AML-193 (cell line): Measurements from ENCODE around the gene ABR.
A peak's percentile ranks its signal among the peaks of the same experiment; 100 is the strongest.
"Not testable (repeated sequence)": the region's sequence is repeated elsewhere in the genome, so short reads cannot be mapped to it uniquely, and the experiment has no call there.

Source experiments
- DNase-seq, 2 experiments: peaks; one replicate each; lab custom pipeline; 2025; lab: John Stamatoyannopoulos, UW

Gene ABR

DNA sequence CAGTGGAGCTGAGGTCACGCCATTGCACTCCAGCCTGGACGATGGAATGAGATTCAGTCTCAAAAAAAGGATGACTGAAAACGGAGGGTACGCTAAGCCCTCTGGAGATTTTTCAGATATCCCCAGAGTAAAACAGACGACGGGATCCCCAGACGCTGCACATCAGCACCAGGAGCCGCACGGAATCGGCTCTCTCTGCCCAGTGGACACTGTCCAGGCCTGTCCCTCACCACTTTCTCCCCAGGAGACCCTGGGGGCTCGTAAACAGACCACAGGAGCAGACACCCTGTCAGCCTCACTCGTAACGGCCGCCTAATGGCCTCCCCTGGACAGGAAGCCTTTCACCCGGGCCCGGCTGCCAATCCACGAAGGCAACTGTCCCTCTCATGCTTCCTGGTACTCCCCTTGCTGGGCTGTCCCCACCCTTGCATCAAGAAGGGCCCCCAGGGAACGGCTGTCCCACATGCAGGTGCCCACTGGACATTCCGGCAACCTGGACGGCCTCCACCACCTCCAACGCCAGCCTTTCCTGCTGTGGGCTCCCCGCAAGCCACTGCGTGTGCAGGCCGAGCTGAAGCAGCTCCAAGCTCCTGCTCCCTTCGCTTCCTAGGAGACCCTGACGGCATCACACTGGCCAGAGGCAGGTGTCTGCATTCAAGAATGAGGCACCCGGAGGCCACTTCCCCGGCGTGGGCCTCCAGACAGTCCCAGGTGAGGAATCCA, 108.5 kb downstream of the ABR start:
- no peak for DNase-seq

DNA sequence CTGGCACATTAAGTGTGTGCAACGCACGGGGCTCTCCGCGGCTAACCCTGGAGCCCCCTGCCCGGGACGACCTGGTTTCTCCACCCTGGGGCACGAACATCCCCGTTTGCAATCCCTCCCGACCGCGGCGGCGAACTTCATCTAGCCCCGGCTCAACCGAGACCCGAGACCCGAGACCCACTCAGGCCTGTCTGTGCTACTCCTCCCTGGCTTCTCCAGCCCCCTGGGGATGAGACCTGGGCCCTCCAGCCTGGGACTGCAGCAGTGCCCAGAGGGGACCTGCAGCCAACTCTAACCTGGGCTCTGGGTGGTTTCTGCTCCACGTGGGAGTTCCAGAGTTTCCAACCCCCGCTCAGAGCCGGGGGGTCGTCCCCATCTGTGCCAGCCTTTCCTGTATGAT, 109.4 kb downstream of the ABR start:
- no peak for DNase-seq

DNA sequence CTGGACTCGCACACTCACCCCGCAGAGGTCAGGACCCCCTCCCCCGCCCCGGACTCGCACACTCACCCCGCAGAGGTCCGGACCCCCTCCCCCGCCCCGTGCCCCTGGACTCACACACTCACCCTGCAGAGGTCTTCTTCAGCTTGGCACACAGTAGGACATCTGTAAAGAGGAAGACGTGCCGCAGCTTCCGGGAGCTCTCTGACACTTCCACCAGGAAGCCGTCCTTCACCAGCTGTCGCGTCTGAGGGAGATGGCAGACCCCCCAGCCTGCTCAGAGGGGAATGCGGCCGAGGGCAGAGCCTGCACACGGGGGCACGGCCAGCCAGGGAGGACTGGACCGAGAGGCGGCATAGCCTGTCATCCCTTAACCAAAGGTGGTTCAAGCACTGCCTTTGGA, 109.9 kb downstream of the ABR start:
- no peak for DNase-seq

GRCh38 chr17:1068356-1068755, 111.4 kb downstream of the ABR start:
- DNase-seq, result no peak

DNA sequence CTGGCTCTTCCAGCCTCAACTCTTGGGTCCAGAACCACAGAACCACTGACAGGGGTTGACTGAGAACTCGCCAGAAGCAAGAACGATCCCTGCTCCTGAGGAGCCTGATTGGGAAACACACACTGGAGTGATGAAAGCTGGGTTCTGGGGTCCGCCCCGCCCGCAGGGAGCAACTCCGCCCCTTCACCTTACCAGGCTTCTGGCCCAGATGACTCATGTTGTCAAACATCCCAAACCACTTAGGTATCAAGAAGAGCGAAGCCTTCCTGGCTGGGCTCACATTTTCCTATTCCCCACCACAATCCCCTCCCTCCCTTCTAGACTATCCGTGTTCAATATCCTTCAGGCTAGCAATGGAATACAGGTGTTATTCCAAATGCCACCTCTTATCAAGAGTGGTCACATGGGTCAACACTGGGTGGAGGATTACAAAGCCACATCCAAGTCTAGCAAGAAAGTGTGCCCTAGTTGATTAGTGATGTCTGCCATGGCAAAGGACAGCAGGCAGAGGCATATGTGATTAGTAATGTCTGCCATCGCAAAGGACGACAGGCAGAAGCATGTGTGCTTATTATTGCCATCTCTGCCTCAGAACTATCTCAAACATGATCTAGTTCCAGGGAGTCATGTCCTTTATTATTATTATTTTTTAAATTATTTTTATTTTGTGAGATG, 112.4 kb downstream of the ABR start:
- no peak for DNase-seq

- DNase-seq, result not testable (repeated sequence)
Observed at GRCh38 chr17:1065416-1065815, 114.4 kb downstream of the ABR start.

- DNase-seq, result no peak
Observed at GRCh38 chr17:1060991-1061390, 118.8 kb downstream of the ABR start.

DNA sequence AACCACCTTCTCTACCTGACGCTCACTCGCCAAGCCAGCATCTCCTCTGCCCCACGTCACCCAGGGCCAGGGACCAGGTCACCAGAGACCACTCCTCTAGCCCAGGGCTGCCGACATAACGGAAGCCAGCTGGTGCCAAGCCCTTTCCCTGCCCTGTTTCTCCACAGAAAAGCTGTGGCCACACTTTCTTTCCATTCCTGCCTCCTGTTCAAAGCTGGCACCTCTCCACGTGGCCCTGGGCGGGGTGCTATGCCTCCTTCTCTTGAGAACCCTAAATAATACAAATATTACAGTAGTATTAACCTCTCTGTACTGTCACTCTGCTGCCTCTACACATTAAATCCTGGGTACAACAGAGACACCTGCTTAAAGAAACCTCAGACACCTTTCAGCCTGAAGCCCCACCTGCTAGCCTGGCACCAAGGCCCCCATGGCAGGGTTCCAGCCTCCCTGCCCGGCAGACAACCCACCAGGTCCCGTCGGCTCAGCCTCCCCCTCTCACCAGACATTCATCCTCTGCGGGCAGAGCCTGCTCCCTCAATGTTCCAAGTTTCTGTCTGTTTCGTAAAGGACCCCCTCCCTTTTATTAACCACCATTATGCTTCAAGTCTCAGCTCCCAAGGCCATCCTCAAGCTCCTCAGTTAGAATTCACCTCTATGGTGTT, 120.5 kb downstream of the ABR start:
- DNase-seq, result no peak

DNA sequence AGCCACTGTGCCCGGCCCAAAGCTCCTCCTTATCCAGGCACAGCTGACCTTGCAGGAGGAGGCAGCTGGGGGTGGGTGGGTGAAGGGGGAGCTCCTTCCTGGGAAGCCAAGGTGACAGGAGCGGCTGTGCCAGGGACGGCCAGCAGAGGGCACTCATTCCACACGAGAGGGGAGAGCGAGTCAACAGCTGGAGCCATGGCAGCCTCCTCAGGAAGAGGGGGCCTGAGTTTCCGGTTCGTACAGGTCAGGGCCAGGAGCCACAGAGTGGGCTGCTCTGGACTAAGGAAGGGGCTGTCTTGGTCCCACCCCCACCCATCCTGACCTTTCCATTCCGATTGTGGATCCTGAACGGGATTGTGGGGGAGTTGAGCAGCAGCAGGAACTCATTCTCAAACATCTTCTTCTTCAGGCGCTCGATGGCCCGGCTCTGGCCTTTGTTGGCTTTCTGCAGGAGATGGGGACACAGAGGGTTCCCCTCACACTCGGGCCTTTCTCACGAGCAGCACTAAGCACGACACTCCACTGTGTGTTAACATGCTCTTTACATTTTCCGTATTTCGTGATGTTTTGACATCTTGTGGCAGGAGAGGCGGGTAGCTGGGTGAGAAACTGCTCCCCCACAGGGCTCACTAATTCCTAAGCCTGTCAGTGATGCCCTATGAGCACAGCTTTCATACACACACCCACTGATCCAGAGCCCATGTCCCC, 121.2 kb downstream of the ABR start:
- peak in 1 of 2 experiments; percentile 1 for DNase-seq

GRCh38 chr17:1056761-1057160, 123.0 kb downstream of the ABR start:
- no peak for DNase-seq

DNA sequence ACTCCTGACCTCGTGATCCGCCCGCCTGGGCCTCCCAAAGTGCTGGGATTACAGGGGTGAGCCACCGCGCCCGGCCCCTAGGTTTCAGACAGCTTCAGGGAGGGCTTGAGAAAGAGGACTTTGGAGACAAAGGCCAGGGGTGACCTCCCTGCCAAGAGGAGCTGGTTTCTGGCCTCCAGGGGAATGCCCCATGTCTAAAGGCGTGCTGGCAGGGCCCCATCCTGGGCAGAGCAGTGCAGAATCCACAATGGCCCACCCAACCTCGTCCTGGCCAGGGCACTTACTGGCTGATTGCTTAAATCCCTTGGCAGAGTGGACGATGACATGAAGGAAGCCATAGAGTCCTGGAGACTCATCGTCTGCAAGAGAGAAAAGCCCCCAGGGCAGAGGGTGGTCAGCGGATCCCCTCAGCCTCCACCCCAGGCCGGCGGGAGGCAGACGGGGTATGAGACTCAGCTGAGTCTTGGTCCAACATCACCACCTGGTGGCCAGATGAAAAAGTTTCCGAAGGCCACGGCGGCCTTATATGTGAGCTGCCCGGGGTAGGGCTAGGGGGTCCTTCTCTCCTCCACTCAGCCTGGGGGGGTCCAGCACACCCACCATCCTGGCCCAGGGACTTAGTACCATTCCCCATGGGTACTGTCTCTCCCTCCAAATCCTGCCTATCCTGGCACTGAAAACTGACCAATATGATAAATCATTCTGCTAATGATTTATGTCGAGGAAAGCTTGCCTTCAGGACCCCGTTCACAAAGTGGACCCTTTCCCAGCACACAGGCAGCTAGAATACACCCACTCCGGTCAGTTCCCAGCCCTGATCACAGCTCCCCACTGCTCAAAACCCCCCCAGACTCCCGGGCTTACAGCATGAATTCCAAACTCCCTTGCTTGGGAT, 123.8 kb downstream of the ABR start:
- no peak for DNase-seq

- no peak for DNase-seq
Observed at GRCh38 chr17:1055231-1055630, 124.5 kb downstream of the ABR start.

DNA sequence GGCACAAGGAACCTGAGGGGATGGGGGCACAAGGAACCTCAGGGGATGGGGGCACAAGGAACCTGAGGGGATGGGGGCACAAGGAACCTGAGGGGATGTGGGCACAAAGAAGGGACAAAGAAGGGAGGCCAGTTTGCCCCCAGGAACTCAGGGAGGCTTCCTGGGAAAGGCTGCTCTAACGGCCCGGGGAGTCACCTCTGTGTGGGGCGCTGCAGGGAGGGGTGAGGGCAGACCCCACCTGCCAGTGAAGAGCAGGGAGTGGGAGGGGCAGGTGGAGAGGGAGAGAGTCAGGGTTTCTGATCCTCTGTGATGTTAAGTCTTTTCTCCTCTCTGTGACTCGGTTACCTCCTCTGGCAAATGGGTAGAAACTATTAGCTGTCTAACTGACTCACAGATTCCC, 125.1 kb downstream of the ABR start:
- DNase-seq, result no peak

DNA sequence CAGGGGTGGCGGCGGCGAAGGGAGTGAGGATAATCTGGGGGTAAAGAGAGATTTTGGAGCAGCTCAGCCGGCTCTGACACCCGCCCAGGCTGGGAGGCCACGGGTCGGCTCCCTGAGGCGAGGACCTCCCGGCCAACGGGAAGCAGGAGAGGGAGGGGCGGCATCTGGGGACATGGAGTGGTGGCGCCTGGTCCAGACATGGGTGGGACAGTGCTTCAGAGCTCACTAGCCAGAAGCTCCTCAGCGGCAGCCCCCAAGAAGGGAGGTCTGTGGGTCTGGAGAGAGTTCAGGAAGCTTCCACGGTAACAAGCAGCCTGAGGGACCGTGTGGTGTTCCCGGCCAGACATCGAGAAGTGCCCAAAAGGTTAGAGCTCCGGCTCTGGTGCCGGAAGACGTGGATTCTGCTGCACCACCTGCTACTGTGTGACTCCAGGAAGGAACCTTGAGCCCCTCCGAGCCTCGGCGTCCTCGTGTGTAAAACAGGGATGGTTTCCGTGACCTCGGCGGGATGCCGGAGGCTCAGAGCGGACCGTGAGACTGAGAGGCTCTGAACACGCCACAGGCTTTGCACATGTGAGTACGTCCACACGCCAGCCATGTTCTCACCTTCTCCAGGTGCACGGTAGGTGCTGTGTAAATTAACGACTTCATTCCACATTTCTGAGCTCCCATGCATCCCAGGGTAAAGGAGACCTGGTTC, 126.0 kb downstream of the ABR start:
- no peak for DNase-seq

DNA sequence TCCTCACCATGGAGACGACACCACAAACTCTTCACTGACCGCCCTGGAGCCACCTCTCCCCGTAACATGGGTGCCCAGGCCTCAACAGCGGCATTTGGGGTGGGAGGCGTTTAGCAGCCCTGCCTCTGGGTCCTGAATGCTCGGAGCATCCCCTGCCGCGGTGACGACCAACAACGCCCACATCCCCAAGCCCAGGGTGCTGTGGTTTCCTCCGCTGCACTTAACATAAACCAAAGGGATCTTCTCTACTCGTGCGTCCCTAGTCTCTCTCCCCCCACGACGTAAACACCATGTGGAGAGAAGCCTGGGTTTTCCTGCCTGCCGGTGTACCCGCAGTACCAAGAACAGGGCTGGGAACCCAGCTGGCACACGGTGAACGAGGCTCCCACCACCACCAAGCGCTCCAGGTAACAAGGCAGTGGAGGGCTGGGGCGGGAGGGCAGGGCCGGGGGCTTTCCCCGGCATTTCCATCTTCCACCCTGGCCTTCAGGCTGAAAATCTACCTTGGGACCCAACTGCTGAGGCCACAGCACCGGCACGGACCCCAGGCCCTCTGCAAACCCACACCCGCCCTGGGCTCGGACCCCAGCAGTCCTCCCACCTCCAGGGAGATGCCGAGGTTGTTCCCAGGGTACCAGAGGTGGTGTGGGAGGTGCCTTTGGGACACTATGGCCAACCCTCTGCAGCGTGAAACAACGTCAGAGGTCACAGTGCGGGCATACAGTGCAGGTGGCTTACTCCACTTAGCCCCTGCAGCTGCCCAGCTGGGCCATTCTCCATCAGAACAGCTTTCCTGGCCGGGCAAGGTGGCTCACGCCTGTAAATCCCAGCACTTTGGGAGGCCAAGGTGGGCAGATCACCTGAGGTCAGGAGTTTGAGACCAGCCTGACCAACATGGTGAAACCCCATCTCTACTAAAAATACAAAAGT, 128.5 kb downstream of the ABR start:
- DNase-seq, result no peak

GRCh38 chr17:1050246-1050995, 129.4 kb downstream of the ABR start:
- DNase-seq, result no peak

DNA sequence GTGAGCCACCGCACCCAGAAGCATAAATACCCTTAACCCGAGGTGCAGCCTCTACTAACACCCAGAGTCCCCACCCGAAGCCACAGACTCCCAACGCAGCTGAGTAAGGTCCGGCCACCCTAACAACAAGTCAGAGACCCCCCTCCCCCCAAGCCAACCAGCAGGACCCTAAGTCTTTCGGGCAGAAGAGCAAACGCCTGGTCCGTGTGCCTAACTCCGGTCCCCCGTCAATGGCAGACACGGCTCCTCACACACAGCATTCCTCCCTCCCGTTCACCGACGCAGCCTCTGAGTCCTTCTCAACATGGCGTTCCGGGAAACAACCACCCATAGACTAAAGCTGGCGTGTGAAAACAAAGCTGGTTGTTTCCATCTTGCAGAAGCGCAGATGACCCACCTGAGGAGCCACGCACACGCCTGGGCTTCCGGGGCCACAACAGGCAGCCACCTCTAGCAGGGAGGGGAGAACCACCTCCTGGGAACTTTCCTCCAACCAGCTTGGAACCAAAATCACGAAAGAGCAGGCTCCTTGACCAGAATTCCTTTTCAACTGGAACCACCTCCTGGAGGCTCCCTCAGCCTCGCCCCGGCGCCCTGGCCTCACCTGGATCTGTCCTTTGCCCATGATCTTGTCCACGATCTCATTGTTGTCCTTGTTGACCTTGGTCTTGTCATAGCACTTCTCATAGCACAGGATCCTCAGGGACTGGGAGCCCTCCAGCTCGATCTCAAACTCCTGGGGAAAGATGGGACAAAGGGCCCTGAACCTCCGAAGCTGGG, 130.1 kb downstream of the ABR start:
- DNase-seq, result no peak

DNA sequence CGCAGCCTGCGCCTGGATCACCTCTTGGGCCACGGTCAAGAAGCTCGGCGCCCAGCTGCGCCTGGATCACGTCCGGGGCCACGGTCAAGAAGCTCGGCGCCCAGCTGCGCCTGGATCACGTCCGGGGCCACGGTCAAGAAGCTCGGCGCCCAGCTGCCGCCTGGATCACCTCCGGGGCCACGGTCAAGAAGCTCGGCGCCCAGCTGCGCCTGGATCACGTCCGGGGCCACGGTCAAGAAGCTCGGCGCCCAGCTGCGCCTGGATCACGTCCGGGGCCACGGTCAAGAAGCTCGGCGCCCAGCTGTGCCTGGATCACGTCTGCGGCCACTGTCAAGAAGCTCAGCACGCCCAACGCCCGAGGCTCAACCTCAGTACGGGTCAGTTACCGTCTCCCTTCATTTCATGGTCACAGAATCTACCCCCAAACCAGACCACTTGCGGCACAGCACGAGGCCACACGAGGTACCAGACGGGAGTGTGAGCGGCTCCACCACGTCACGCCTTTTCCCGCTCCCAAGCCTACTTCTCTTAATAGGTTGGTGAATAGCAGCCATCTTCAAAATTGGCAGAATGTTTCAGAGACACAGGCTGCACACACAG, 131.2 kb downstream of the ABR start:
- not testable (repeated sequence) for DNase-seq
